ENCODE measurements around the gene TAS2R4.
"Not testable (repeated sequence)": the region's sequence is repeated elsewhere in the genome, so short reads cannot be mapped to it uniquely, and the experiment has no call there.

The TAS2R4 gene

GRCh38 chr7:141820067-141820466 lies 43.6 kb downstream of the TAS2R4 start:
- in situ Hi-C loops (cut with MboI; ENCODE audit: low sequenced_read_pairs), result no loop called here

GRCh38 chr7:141822432-141822831 lies 46.0 kb downstream of the TAS2R4 start:
- in situ Hi-C loops (cut with MboI; ENCODE audit: low sequenced_read_pairs), result not testable (repeated sequence)

All from HL-60/S4 treated with phorbol 12-myristate 13-acetate at 8.2 ng/mL for 4 days and 3 days (cell line).